Smooth muscle cell (in vitro differentiated cells): ENCODE results near the gene GBGT1. TPM values are rescaled to one million over a fixed set of nuclear protein-coding genes. Genes with fewer than 3 reads are reported as not detected.

Experiments
- DNase-seq: peaks from one replicate; lab custom pipeline; 2025; ENCODE audit not compliant: unreplicated experiment; lab: John Stamatoyannopoulos, UW
- H2AFZ ChIP-seq: fragments of 200-600 bp; sonication (generic); 2 replicates; pipeline ENCODE4 v1.6.0; 2016; ENCODE audit warnings: antibody characterized with exemption, low read depth, mild to moderate bottlenecking
- H3F3A ChIP-seq: fragments of 200-600 bp; sonication (generic); 2 replicates; pipeline ENCODE4 v1.6.0; 2017; ENCODE audit warnings: antibody characterized with exemption, low read depth
- H3K27ac ChIP-seq: fragments of 200-600 bp; sonication (generic); 2 replicates; pipeline ENCODE4 v1.5.1; 2016; ENCODE audit warnings: low read depth, mild to moderate bottlenecking
- H3K27me3 ChIP-seq: fragments of 200-600 bp; sonication (generic); 2 replicates; pipeline ENCODE4 v1.6.1; 2016; ENCODE audit warnings: low read depth, mild to moderate bottlenecking
- H3K36me3 ChIP-seq: fragments of 200-600 bp; sonication (generic); 2 replicates; pipeline ENCODE4 v1.5.1; 2016; ENCODE audit warnings: low read depth
- H3K4me1 ChIP-seq: fragments of 200-600 bp; sonication (generic); 2 replicates; pipeline ENCODE4 v1.5.1; 2016; ENCODE audit warnings: low read depth
- H3K4me2 ChIP-seq: fragments of 200-600 bp; sonication (generic); 2 replicates; pipeline ENCODE4 v1.6.0; 2016; ENCODE audit warnings: mild to moderate bottlenecking
- H3K4me3 ChIP-seq: fragments of 200-600 bp; sonication (generic); 2 replicates; pipeline ENCODE4 v1.5.1; 2016; ENCODE audit warnings: mild to moderate bottlenecking
- H3K79me2 ChIP-seq: fragments of 200-600 bp; sonication (generic); 2 replicates; pipeline ENCODE4 v1.6.0; 2016; ENCODE audit warnings: low read depth, mild to moderate bottlenecking
- H3K9ac ChIP-seq: fragments of 200-600 bp; sonication (generic); 2 replicates; pipeline ENCODE4 v1.6.0; 2016; ENCODE audit warnings: low read depth
- H3K9me3 ChIP-seq: fragments of 200-600 bp; sonication (generic); replicated peaks from 2 replicates; pipeline ENCODE4 v1.5.1; 2016; ENCODE audit warnings: low read depth
- H4K20me1 ChIP-seq: fragments of 200-600 bp; sonication (generic); 2 replicates; pipeline ENCODE4 v1.6.0; 2016; ENCODE audit warnings: low read depth
- WGBS: methylation state at CpG from one replicate; pipeline ENCODE4 v1.1.7; 2016; ENCODE audit warnings: low lambda C conversion rate; 5-methylcytosine and 5-hydroxymethylcytosine counted together
- polyA plus RNA-seq: library from polyadenylated mRNA; unstranded; fragments of >200 nt; fragmentation: Nextera tagmentation; extraction: Ambion mirVana; gene quantifications from 2 replicates; pipeline ENCODE4 v1.2.1, GENCODE V29; 2016
- total RNA-seq: library from RNA; depleted of rRNA; stranded (reverse); fragments of >200 nt; gene quantifications from 2 replicates; pipeline ENCODE4 v1.2.3, GENCODE V29; 2014
- TF ChIP-seq, protein P1 (sequence below): fragments of 200-600 bp; sonication (generic); IDR thresholded peaks from 2 replicates; pipeline ENCODE4 v1.5.1; 2017; ENCODE audit warnings: borderline replicate concordance, mild to moderate bottlenecking, antibody characterized with exemption; ENCODE audit not compliant: insufficient read depth, poor library complexity, severe bottlenecking

The GBGT1 gene
- total and polyA plus RNA-seq, 2 experiments from 2014 or later = 4.5 to 11.3 TPM

DNA sequence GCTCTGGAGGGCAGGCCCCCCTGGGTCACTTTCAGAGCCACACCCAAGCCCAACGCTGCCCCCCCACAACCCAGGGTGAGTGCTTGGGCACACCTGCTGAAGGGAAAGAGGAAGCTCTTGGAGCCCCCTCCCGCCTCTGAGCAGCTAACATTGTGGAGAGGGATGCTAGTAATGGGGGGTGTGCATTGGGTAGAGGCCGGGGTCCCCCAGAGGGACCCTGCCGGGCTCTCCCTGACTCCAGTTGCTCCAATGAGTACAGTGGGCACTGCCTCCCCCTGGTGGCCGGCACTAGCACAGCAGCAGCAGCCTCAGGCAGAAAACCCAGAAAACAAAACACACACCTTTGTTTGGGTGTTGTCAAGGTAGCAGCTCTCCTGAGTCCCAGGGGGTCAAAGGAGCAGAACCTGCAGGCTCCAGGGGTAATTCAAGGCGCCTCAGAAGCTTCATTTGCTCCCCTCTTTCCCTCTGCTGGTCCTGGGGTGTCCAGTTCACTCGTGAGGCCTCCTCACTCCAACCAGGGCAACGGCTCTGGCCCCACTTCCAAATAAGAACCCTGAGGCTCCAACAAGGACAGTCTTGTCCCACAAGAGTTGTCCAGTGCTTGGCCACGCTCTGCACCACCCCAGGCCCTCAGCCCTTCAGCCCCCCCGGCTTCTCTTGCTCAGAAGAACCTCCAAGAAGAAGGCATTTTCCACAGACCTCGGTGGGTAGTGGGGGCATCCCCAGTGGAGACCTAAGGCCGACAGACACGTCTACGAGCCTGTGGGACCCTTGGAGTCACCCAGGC, 16.1 kb downstream of the GBGT1 start:
- DNase-seq = peak; percentile 44
- TF ChIP-seq, protein P1, sequence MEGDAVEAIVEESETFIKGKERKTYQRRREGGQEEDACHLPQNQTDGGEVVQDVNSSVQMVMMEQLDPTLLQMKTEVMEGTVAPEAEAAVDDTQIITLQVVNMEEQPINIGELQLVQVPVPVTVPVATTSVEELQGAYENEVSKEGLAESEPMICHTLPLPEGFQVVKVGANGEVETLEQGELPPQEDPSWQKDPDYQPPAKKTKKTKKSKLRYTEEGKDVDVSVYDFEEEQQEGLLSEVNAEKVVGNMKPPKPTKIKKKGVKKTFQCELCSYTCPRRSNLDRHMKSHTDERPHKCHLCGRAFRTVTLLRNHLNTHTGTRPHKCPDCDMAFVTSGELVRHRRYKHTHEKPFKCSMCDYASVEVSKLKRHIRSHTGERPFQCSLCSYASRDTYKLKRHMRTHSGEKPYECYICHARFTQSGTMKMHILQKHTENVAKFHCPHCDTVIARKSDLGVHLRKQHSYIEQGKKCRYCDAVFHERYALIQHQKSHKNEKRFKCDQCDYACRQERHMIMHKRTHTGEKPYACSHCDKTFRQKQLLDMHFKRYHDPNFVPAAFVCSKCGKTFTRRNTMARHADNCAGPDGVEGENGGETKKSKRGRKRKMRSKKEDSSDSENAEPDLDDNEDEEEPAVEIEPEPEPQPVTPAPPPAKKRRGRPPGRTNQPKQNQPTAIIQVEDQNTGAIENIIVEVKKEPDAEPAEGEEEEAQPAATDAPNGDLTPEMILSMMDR = peak; percentile 89
- H4K20me1 ChIP-seq = peaks cover 48% of the 10 kb centered on the region

DNA sequence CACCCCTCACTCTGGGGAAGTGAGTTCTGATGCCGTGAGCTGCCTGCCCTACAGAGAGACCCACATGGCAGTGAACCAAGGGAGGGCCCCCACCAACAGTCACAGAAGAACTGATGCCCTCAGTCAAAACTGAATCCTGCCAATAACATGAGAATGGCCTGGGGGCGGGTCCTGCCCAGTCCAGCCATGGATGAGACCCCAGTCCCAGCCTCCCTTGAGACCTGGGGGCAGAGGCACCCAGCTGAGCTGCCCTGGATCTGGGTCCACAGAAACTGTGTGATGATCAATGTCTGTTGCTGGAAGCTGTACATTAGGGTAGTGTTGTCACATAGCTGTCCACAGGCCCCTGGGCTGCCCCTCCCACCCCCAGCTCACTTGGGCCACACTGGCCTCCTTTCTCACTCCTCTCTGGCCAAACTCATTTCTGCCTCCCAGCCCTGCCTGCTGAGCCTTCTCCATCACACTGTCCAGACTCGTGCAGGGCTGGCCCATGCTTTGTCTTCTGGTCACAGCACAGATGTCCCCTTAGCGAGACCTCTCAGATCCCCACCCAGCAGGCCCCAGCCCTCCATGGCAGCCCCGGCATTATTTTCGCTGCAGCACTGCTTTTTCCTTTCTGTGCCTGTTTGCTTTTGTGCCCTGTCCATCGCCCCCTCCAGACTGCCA, 16.8 kb downstream of the GBGT1 start:
- Histone ChIP-seq H3F3A (peaks cover 5% of the 10 kb centered on the region), H3K9ac (no peak overlapping the region), H2AFZ (no peak overlapping the region), H3K4me3 (peak overlapping the region; percentile 72), H3K79me2 (peaks cover 34% of the 10 kb centered on the region), H3K27ac (no peak overlapping the region), H4K20me1 (peaks cover 56% of the 10 kb centered on the region), H3K4me1 (peaks cover 16% of the 10 kb centered on the region), H3K36me3 (no peaks in the 10 kb centered on the region), H3K9me3 (no peaks in the 10 kb centered on the region), H3K4me2 (peak overlapping the region; percentile 98), H3K27me3 (no peaks in the 10 kb centered on the region)
- DNase-seq = no peak
- TF ChIP-seq, protein P1 = no peak
- WGBS = 77% methylated on average over 7 of the region's 7 CpGs

More for the DNA sequence above, 16.1 kb downstream of the GBGT1 start:
- Histone ChIP-seq H3K4me1 (peaks cover 16% of the 10 kb centered on the region), H3K9me3 (no peaks in the 10 kb centered on the region), H3K36me3 (no peaks in the 10 kb centered on the region), H3K4me2 (peak overlapping the region; percentile 98), H3K27ac (peak overlapping the region; percentile 84), H3K4me3 (peak overlapping the region; percentile 72), H3K27me3 (no peaks in the 10 kb centered on the region), H3F3A (peaks cover 5% of the 10 kb centered on the region), H3K79me2 (peaks cover 27% of the 10 kb centered on the region), H2AFZ (no peak overlapping the region), H3K9ac (peak overlapping the region; percentile 69)
- WGBS = 37% methylated on average over 14 of the region's 14 CpGs

DNA sequence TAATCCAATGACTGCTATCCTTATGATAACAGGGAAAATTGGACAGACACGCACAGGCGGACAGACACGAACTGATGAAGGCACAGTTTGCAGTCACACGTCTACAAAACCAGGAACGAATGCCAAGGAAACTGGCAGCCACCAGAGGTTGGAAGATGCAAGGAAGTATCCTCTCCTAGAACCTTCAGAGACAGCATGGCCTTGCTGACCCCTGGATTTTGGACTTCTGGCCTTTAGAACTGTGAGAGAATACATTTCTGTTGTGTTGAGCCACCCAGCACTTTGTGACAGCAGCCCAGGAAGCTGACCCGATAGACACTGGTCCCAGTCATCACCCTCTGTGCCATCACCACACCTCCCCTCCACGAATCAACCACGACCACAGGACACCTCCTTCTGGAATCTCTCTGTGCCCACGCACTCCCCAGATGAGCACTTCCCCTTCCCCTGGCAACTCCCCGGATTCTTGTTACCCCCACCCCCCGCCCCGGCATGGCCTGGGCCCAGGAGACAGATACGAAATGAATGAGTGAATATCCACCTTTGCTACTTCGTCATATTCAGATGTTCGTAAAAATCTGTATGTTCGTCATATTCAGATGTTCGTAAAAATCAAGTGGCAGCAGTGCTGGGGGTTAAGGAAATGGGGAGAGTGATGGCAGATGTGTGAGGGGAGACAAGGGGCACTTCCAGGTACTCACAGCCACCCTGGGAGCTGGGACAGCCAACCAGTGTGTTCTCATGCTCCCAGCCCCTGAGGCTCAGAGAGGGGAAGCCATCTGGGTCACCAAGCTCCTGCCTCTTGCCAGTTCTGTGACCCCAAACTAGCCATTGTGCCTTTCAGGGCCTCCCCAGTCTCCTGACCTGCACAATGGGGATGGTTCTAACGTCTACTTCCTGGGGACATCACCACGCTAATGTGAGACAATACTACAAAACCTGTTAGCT, 18.5 kb downstream of the GBGT1 start:
- Histone ChIP-seq H2AFZ (no peak overlapping the region), H3K27me3 (no peaks in the 10 kb centered on the region), H3K9me3 (no peaks in the 10 kb centered on the region), H3K36me3 (no peaks in the 10 kb centered on the region), H3K9ac (peak overlapping the region; percentile 78), H3K79me2 (peaks cover 43% of the 10 kb centered on the region), H3K27ac (peak overlapping the region; percentile 29), H3K4me2 (peak overlapping the region; percentile 89), H3F3A (peaks cover 5% of the 10 kb centered on the region), H3K4me1 (peaks cover 16% of the 10 kb centered on the region), H4K20me1 (peaks cover 73% of the 10 kb centered on the region), H3K4me3 (peak overlapping the region; percentile 51)
- TF ChIP-seq, protein P1 = no peak
- 71% methylated on average over 19 of the region's 19 CpGs for WGBS
- DNase-seq = no peak
